Superior temporal gyrus (tissue), 1 donor: ENCODE measurements around the gene ITPKB.
"Not testable (repeated sequence)": the region's sequence is repeated elsewhere in the genome, so short reads cannot be mapped to it uniquely, and the experiment has no call there.

Experiments
- DNase-seq: peaks from one replicate; pipeline ENCODE4 v3.0.0-alpha.2; 2016; ENCODE audit errors: extremely low spot score

The ITPKB gene

GRCh38 chr1:226738995-226739695 lies at the start of gene ITPKB:
Gene ITPKB, minus strand, starts transcription at chr1:226739282. Its CDS starts 1,824 bp downstream, at chr1:226737458.
- DNase-seq, result peak; percentile 60

- peak; percentile 47 for DNase-seq
Measured at GRCh38 chr1:226787638-226788037, 48.6 kb upstream of the ITPKB start.

- peak; percentile 84 for DNase-seq
Measured at GRCh38 chr1:226787071-226787470, 48.0 kb upstream of the ITPKB start.

GRCh38 chr1:226786550-226786949 lies 47.5 kb upstream of the ITPKB start:
- DNase-seq, result no peak

GRCh38 chr1:226785805-226786204 lies 46.7 kb upstream of the ITPKB start:
- no peak for DNase-seq

GRCh38 chr1:226784081-226785049 lies 45.3 kb upstream of the ITPKB start:
- DNase-seq, result peak; percentile 96

- DNase-seq, result no peak
Measured at GRCh38 chr1:226782845-226783601, 43.9 kb upstream of the ITPKB start.

GRCh38 chr1:226781937-226782609 lies 43.0 kb upstream of the ITPKB start:
- DNase-seq, result no peak

- no peak for DNase-seq
Measured at GRCh38 chr1:226779561-226779960, 40.5 kb upstream of the ITPKB start.

- no peak for DNase-seq
Measured at GRCh38 chr1:226778657-226779058, 39.6 kb upstream of the ITPKB start.

- DNase-seq, result no peak
Measured at GRCh38 chr1:226776975-226777374, 37.9 kb upstream of the ITPKB start.

GRCh38 chr1:226776066-226776465 lies 37.0 kb upstream of the ITPKB start:
- DNase-seq, result no peak

- no peak for DNase-seq
Measured at GRCh38 chr1:226772446-226773139, 33.5 kb upstream of the ITPKB start.

GRCh38 chr1:226767170-226767569 lies 28.1 kb upstream of the ITPKB start:
- DNase-seq, result not testable (repeated sequence)

GRCh38 chr1:226766565-226766964 lies 27.5 kb upstream of the ITPKB start:
- DNase-seq, result no peak

GRCh38 chr1:226764533-226764932 lies 25.5 kb upstream of the ITPKB start:
- no peak for DNase-seq

GRCh38 chr1:226763905-226764264 lies 24.8 kb upstream of the ITPKB start:
- DNase-seq, result no peak

- DNase-seq, result no peak
Measured at GRCh38 chr1:226762988-226763904, 24.2 kb upstream of the ITPKB start.

GRCh38 chr1:226762055-226762454 lies 23.0 kb upstream of the ITPKB start:
- no peak for DNase-seq

GRCh38 chr1:226761322-226761721 lies 22.2 kb upstream of the ITPKB start:
- no peak for DNase-seq
